Measurements from ENCODE around the gene NFIL3. TPM values are rescaled to one million over a fixed set of nuclear protein-coding genes. Genes with fewer than 3 reads are reported as not detected.

The NFIL3 gene
- polyA plus RNA-seq, 1 donor from 2014 or later = 3.1 TPM

DNA sequence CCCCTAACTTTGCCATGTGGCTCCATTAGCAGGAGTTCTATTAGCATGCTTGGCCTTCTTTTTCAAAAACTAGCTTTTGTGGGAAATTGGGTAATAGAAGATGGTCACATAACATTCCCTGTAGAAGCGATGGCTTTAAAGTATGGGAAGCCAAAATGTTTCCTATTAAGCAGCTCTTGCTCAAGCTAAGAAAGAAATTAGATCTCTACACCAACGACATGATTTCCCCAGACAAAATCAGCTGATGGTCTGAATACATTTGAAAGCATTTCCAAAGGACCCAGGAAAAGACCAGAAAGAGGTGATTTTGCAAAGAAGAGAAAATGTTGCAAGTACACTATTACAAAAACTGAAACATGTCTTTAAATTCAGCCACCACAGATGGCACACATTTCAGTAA lies 4.8 kb upstream of the NFIL3 start:
- Mint-ChIP-seq H3K27ac (no peak overlapping the region), H3K4me3 (no peak overlapping the region), H3K9me3 (no peaks in the 10 kb centered on the region), H3K27me3 (peaks cover 9% of the 10 kb centered on the region), H3K36me3 (no peaks in the 10 kb centered on the region), H3K4me1 (peaks cover 5 to 22% (median 16%) of the 10 kb centered on the region in 3 donors)

DNA sequence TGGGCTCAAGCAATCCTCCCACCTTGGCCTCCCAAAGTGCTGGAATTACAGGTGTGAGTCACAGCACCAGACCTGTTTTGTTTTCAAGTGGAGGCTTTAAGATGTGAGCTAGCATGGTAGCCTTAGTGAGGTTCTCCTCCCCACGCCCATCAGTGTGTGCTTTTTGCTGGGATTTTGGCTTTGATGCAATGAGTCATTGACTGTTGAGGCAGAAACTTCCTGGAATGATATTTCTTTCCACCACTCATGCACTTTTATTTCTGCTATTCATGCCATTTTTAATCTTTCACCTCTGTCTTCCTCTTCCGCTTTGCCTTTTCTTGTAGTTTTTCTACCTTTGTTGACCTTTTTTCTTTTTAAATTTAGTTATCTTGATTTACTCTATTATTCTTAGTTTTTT lies 4.2 kb upstream of the NFIL3 start:
- H3K27me3 Mint-ChIP-seq = peaks cover 13% of the 10 kb centered on the region
- H3K36me3 Mint-ChIP-seq = no peaks in the 10 kb centered on the region
- H3K9me3 Mint-ChIP-seq = no peaks in the 10 kb centered on the region
- no peak overlapping the region for H3K4me3 Mint-ChIP-seq
- no peak overlapping the region for H3K27ac Mint-ChIP-seq
- peaks cover 7 to 22% (median 21%) of the 10 kb centered on the region in 3 donors for H3K4me1 Mint-ChIP-seq

DNA sequence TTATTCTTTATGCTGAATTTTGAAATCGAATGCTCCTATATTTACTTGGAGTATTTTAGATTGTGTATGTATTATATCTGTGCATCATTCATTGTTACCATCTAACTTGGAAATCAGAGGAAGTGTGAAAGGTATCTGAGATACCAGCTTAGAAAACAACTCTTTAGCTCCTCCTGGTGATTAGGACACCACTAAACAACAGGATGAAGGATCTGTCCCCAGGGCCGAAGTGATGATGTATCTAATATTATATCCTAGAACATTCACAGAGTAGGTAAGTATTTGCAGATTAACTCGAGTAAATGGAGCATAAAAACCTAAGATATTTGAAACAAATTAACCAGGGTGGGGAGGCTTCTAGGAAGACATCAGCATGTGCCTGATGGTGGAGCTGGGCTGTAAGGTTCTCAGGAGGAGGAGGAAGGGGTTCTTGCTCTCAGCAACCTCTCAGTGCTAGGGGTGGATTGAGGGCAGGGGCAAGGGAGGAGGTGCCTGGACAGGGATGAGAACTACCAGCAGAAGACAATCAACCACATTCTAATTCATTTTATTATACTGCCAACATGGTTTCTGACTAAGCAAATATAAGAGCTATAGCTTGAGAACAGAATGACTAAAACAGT lies 2.6 kb upstream of the NFIL3 start:
- Mint-ChIP-seq H3K4me1 (peaks cover 18 to 35% (median 35%) of the 10 kb centered on the region in 3 donors), H3K27me3 (peaks cover 26% of the 10 kb centered on the region), H3K9me3 (no peaks in the 10 kb centered on the region), H3K36me3 (no peaks in the 10 kb centered on the region), H3K27ac (peak overlapping the region in 2 of 3 donors; percentile 14 to 41), H3K4me3 (peak overlapping the region in 2 of 4 donors; percentile 36 to 79)

DNA sequence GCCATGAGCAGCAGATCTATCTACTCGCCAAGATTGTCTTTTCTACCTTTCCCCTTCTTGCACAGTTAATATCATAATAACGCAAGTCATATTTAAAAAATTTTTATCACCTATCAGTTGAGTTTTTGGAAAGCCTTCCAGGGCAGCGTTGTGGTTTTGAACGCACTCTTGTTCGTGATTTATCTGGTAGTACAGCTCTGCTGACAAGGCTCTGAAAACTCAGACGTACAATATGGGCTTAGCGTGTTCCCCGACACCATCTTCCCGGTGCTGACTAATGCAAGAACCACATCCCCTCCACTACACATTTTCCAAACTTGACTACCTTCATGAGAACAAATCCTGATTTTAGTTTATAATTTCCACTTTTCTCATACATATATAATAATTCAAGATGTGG lies 1.6 kb upstream of the NFIL3 start:
- Mint-ChIP-seq H3K4me1 (peaks cover 18 to 39% (median 35%) of the 10 kb centered on the region in 3 donors), H3K27ac (peak overlapping the region in 2 of 3 donors; percentile 9 to 41), H3K9me3 (no peaks in the 10 kb centered on the region), H3K27me3 (peaks cover 33% of the 10 kb centered on the region), H3K36me3 (no peaks in the 10 kb centered on the region), H3K4me3 (peak overlapping the region; percentile 79 to 90 (median 87))

DNA sequence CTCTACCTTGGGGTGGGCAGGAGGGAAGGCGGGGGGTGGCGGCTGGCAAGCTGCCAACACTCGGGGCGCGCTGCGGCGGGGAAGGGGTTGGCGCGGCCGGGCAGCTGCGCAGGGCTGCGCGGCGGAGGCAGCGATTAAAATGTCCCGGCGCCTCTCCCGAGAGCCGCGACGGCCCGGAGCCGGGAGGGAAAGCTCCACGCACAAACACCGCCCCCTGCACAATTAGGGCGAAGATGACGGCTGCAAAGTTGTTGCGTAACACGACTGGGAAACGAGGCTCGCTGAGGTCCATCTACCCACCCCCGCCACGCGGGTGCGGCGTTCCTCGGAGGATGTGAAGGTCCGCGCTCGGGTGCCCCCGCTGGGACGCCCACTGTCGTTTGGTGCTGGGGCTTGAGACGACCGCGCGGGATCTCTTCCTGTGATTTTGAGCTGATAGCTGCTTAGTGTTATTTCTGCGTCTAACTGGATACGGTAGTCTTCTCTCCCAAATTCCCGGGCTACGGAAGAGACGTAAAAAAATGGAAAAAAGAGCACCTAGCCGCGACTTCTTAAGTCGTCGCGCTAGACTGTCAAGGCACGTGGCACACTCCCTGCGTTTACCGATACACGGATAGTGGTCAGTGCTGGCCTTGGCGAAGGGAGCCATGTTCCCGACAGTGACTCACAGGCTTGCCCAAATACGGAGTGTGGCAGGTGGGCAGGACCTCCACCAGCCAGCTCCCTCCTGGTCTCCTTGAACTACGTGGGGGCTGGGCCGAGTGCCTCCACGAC lies 958 bp upstream of the NFIL3 start:
- Mint-ChIP-seq H3K4me1 (peaks cover 18 to 40% (median 35%) of the 10 kb centered on the region in 3 donors), H3K27me3 (peaks cover 34% of the 10 kb centered on the region), H3K27ac (peak overlapping the region; percentile 9 to 89 (median 41)), H3K9me3 (no peaks in the 10 kb centered on the region), H3K36me3 (no peaks in the 10 kb centered on the region), H3K4me3 (peak overlapping the region; percentile 79 to 90 (median 87))

DNA sequence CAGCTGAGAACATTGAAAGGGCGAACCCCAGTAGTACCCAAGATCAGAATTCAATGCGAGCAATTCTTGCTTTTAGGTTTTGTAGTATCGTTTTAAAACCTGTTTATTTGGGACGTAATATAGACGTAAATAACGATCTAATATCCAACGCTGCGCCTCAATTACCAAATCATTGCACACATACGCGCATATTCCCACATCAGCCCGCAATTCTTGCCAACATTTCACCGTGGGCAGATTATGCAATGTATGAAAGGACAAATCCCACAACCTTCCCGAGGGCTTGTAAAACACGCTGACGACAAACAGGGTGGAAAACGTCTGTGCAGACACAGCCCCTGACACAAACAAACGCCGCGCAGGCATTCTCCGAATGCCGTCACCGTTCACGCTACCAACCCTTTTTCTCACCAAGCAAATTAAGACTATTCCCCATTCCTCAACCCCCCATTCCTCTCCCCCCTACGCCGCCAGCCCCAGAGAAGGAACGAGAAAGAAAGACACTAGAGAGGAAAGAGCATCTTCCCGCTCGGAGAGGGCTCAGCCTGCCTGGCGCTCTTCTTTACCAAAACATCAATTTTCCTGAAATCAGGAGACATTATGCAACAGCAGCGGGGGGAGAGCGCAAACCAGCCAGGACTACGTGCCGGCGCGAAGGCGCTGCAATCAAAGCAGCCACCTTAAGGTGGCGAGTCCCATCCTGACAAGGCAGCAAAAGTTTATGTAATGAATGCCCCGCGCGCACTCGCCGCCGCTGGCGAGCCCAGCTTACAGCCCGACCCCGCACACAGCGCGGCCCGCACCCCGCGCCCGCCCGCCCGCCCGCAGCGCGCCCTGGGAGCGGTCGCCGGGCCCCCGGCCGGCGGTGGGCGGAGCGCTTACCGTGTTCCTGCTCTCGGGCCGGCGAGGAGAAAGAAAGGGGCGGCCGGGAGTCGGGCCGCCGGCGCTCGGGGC lies 597 bp downstream of the NFIL3 start:
- Mint-ChIP-seq H3K4me3 (peak overlapping the region; percentile 88 to 98 (median 96)), H3K4me1 (peaks cover 18 to 40% (median 35%) of the 10 kb centered on the region in 3 donors), H3K36me3 (no peaks in the 10 kb centered on the region), H3K9me3 (no peaks in the 10 kb centered on the region), H3K27ac (peak overlapping the region; percentile 91 to 96 (median 91)), H3K27me3 (peaks cover 32% of the 10 kb centered on the region)

DNA sequence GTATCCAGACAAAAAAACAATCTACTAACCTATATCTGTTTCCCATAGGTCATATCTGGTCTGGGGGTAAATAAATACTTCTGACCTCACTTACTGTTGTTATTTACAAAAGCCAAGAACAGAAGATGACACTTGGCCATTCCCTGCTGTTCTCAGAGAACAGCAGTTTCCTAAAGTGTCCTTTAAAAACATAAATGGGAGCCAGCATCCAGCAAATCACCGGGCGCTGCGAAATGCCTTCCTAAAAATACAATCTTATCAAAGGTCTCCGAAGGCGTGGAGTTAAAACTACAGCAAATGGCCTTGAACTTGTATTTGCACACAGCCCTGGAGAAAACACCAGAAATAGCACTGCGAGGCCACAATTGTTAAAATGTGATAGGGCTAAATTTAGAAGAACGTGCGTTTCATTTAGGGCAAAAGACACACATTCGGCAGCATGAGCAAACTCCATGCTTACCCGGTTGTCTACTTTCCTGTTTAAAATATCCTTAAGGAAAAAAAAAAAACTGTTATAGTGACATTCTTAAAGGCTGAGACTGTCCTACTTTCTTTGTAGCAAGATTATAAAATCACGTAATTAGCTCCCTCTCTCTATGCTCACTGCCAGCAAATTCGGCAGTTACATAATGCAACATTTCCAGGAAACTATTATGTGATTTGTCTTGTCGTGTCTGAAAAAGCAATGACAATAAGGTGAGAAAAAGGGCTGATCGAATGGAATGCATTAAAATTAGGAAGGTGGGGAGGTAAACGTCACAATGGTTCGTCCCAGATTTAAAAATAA lies 1.5 kb downstream of the NFIL3 start:
- Mint-ChIP-seq H3K36me3 (no peaks in the 10 kb centered on the region), H3K27me3 (peaks cover 35% of the 10 kb centered on the region), H3K4me1 (peaks cover 18 to 40% (median 35%) of the 10 kb centered on the region in 3 donors), H3K4me3 (peak overlapping the region; percentile 88 to 98 (median 96)), H3K27ac (peak overlapping the region; percentile 59 to 96 (median 91)), H3K9me3 (no peaks in the 10 kb centered on the region)

DNA sequence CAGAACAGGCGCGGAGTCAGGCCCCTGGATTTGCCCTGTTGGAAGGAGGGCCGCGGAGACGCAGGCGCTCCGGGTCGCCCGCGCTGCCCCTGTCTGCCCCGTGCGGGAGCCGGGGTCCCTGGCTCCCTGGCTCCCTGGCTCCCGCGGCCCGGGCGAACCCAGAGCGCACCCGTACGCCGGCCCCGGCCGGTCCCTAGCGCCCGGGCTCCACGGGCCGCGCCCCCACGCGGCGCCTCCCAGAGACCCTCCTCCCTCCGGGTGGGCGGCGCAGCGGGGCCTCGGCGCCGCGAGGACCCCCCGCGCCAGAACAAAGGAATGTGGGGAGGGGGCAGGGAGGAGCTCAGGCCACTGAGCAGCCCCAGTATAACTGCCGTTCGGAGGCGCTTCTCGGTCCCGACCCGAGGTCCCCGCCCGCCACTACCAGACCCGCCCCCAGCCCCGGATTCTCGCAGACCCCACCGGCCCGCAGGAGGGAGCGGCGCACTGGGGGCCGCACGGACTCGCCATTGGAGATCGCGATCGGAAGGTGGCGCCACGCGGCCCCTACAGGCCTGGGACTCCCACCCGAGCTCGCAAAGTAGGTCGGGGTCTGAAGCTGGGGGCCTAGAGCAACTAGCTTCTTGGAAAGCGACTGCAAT lies 2.4 kb downstream of the NFIL3 start:
- Mint-ChIP-seq H3K27ac (peak overlapping the region in 1 of 3 donors; percentile 91), H3K36me3 (no peaks in the 10 kb centered on the region), H3K9me3 (no peaks in the 10 kb centered on the region), H3K4me3 (peak overlapping the region; percentile 59 to 98 (median 82)), H3K4me1 (peaks cover 20 to 38% (median 34%) of the 10 kb centered on the region in 3 donors), H3K27me3 (peaks cover 33% of the 10 kb centered on the region)

DNA sequence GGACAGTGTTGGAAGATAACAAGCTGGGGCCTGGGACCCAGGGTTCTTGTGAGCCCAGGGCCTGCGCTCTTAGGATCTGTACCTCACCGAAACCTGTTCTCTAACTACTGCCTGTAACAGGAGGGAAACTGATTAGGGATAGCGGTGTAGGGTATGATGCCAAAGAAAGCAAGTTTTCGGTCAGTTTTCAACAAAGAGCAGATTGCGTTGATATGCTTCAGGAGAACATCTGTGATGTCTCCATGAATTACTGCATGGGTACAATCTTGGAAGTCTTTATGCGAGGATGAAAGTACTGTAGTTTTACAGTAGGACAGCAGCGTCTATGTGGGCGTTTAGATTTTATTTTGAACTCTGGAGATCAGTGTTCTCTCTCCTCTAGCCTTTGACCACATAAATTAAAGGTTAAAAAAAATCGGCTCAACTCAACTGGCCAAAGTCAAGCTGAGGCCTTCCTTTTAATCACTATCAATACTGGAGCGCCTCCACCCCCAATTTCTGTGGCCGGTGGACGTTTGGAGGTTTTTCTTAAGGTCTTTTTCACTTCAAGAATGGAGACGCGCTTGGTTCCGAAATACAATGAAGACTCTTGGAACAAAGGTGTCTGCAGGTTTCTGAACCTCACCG lies 3.0 kb downstream of the NFIL3 start:
- Mint-ChIP-seq H3K4me3 (peak overlapping the region; percentile 47 to 69 (median 54)), H3K36me3 (no peaks in the 10 kb centered on the region), H3K27ac (no peak overlapping the region), H3K4me1 (peaks cover 15 to 32% (median 29%) of the 10 kb centered on the region in 3 donors), H3K9me3 (no peaks in the 10 kb centered on the region), H3K27me3 (peaks cover 32% of the 10 kb centered on the region)

DNA sequence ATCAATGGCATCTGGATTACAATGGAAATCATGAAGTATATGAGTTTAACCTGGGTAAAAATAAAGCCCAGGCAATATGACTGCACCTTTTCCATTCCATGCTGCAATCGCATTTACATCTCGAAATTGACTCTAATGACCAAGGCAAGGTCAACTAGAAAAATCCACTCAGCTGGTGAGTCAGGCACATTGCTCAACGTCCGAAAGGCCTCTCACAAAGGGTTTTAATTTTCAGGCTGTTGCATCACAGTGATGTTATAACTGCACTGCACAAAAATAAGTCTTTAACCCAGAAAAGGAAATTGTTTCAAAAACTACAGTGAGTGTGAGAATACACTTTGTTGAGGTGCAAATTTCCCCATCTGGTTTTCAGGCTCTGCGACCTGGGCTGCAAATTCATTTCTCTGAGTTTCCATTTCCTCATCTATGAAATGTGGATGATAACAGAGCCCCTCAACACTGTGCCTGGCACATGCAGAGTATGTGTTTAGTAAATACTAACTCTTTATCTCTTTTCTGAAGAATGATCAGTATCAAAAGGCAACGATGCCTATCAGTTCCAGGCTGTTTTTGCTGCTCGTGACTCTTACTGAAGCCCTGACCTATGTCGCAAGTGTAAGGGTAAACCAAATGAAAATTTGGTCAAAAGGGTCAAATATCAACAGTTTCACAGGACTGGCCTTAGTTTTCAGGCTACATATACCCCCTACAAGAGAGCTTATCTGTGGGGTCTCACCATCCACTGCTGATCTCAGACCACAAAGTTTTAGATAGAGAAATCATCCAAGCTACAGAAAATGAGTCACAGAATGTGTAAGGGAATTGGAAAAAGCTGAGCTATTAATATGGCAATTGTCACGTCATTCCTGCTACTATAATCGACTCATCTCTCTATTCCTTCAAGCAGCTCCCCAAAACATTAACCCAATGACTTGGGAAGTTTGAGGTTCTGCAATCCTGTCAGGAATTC lies 4.1 kb downstream of the NFIL3 start:
- Mint-ChIP-seq H3K27me3 (peaks cover 34% of the 10 kb centered on the region), H3K36me3 (no peaks in the 10 kb centered on the region), H3K27ac (no peak overlapping the region), H3K9me3 (no peaks in the 10 kb centered on the region), H3K4me1 (peaks cover 18 to 30% (median 28%) of the 10 kb centered on the region in 3 donors), H3K4me3 (no peak overlapping the region)

DNA sequence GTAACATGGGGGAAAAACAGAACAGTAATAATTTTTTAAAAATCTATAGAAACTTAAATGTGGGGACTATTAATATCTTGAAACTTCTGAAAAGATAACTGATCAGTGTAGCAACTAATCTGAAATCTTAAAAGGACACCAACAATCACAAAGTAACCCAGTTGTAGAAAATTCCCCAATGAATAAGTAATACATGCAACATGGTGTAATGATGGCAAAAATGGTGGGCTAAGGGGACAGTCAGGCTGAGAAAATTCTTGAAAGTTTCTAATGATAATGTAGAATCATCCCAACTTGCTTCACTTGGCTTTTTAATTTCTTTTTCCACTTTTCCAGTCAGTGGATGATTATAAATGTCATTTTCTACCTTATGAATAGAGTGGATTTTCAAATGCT lies 5.4 kb downstream of the NFIL3 start:
- no peaks in the 10 kb centered on the region for H3K36me3 Mint-ChIP-seq
- H3K27me3 Mint-ChIP-seq = peaks cover 33% of the 10 kb centered on the region
- H3K4me3 Mint-ChIP-seq = no peak overlapping the region
- H3K9me3 Mint-ChIP-seq = no peaks in the 10 kb centered on the region
- no peak overlapping the region for H3K27ac Mint-ChIP-seq
- H3K4me1 Mint-ChIP-seq = peaks cover 24 to 37% (median 35%) of the 10 kb centered on the region in 3 donors

DNA sequence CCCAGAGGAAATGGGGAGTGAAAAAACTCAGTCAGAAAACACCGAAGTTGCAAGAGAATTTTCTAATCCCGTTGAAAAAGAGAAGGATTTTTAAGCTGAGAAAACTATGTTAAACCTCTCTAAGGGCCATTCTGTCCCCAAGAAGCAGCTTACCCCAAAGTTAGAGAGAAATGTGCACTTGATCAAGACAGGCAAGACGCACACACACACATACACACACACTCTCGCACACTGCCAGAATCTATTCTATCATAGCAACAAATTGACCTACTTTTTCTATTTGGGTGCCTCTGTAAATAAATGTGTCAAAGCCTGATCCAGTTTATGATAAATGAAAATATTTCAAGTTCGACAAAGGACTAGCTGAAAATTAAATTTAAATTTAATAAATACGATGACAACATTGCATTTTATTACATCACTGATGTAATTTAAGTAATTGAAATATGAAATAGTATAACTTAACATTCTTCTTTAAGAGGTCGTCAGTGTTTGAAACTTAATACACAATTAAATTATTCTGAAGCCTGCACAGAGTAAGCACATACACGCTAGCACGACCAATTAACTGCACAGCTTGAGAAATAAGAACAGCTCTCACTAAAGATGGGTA lies 5.9 kb downstream of the NFIL3 start:
- H3K27me3 Mint-ChIP-seq = peaks cover 28% of the 10 kb centered on the region
- no peaks in the 10 kb centered on the region for H3K9me3 Mint-ChIP-seq
- no peak overlapping the region for H3K4me3 Mint-ChIP-seq
- H3K4me1 Mint-ChIP-seq = peaks cover 22 to 37% (median 33%) of the 10 kb centered on the region in 3 donors
- H3K36me3 Mint-ChIP-seq = no peaks in the 10 kb centered on the region
- H3K27ac Mint-ChIP-seq = no peak overlapping the region

Measured in IgD-negative memory B cell (primary cell).